ENCODE results near the gene DIRAS1.

Gene DIRAS1

GRCh38 chr19:2720777-2721569 lies at the start of gene DIRAS1:
Gene DIRAS1 (minus strand): TSS chr19:2721372. CDS start chr19:2717806, 3,566 bp downstream.
- no peak for DNase-seq

- no peak for DNase-seq
These were observed 49.2 kb upstream of the DIRAS1 start for GRCh38 chr19:2770055-2771013.

GRCh38 chr19:2769218-2769617 lies 48.0 kb upstream of the DIRAS1 start:
- DNase-seq = no peak

- no peak for DNase-seq
These were observed 47.4 kb upstream of the DIRAS1 start for GRCh38 chr19:2768365-2769132.

DNA sequence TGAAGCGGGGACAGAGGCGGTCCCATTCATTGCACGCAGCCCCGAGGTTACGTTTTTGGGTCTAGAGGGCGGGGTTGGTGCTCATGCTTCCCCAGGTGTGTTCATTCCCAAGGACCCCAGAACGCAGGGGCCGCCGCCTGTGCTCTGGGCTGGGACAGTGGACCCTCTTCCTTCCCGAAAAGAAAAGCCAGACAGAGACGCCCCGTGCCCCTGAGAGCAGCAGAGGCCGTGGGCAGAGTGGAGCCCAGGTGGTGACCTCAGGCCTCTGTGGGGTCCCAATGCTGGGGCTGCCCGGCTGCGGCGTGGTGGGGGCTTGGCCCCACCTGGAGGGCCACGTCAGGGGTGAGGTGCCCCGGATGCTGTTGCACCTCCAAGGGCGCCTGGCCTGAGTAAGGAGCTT lies 46.5 kb upstream of the DIRAS1 start:
- DNase-seq = no peak

DNA sequence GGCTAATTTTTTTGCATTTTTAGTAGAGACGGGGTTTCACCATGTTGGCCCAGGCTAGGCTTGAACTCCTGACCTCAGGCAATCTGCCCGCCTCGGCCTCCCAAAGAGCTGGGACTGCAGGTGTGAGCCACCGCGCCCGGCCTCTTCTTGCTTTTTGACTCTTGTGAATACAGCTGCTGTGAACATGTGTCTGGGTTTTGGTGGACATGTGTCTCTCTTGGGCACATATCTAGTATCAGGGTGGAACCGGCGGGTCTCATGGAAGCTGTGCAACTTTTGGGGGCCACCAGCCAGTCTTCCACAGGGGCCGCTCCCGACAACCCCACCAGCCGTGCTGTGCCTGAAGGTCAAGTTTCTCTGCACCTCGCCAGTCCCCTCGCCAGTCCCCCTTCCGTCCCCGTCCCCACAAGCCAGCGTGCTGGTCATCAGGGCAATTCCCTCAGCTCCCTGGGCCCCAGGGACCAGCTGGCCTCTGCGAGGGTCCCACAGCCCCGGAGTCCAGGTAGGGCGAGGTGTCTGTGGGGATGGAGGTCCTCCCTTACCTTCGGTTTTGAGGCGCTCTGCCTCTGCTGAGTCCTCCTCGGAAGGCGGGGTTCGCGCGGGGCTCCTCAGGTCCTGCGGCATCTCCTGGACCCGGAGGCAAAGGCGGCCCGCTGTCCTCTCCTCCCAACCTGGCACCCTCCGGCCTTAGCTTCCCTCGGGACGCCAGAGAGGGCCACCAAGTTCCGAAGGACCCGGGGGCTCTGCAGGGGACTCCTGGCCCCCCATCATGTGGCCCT lies 45.6 kb upstream of the DIRAS1 start:
- no peak for DNase-seq

GRCh38 chr19:2765376-2765775 lies 44.2 kb upstream of the DIRAS1 start:
- no peak for DNase-seq

GRCh38 chr19:2764945-2765344 lies 43.8 kb upstream of the DIRAS1 start:
- no peak for DNase-seq

DNA sequence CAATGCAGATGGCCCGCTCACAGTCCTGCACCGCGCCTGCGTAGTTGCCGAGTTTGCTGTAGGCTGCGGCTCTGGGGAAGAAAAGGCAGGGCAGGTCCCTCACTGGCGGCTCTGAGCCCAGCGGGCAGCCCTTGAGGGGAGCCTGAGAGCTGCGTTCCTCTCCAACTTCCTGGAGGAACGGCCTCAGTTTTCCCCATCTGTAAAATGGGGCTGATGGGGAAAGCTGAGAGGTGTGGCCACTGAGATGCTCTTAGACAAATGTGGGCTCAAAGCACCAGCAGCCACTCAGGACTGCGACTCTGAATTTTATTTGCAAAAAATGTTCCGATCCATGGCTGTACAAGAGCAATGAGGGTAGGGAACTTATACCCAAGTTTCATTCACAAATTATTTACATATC lies 42.5 kb upstream of the DIRAS1 start:
- no peak for DNase-seq

- no peak for DNase-seq
These were observed 41.8 kb upstream of the DIRAS1 start for GRCh38 chr19:2762783-2763496.

DNA sequence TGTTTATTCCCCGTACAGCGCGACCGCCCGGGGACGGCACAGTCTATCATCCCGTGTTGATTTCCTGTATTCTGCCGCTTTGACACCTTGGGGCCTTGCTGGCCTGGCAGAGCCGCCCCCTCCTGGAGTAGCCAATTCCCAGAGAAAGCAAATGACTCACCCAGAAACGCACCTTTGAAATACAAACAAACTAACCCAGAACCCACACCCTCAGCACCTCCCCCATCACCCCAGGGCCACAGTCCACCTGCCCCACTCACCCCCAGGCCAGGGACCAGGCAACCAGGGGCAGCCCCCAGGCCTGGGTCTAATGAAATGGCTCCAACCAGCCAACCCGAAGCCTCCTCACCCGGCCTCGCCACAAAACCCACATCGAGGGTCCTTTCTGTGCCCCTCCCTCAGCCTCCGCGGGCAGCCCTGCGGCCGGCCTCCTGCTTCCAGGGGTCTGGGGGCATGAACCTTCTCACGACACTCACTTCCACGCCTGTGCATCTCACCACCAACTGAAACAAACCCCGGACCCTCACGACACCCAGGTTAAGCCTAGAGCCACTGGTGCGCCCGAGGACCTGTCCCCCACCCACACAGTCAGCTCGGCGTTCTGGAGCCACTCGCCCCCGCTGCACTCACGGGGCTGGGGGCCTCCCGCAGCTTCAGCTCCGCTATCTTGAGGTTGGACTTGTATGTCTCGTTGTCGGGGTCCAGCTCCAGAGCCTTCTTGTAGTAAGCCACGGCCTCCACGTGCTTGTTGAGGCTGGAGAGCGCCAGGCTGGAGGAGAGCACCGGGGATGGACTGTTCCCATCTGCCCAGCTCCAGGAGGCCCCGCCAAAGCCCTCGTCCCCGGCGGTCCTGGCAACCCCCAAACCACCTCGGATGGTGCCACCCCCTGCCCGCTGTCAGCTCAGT lies 41.0 kb upstream of the DIRAS1 start:
- DNase-seq = no peak

- no peak for DNase-seq
These were observed 40.1 kb upstream of the DIRAS1 start for GRCh38 chr19:2761309-2761677.

- no peak for DNase-seq
These were observed 38.8 kb upstream of the DIRAS1 start for GRCh38 chr19:2759965-2760364.

GRCh38 chr19:2759362-2759761 lies 38.2 kb upstream of the DIRAS1 start:
- no peak for DNase-seq

- DNase-seq = no peak
These were observed 37.6 kb upstream of the DIRAS1 start for GRCh38 chr19:2758601-2759313.

DNA sequence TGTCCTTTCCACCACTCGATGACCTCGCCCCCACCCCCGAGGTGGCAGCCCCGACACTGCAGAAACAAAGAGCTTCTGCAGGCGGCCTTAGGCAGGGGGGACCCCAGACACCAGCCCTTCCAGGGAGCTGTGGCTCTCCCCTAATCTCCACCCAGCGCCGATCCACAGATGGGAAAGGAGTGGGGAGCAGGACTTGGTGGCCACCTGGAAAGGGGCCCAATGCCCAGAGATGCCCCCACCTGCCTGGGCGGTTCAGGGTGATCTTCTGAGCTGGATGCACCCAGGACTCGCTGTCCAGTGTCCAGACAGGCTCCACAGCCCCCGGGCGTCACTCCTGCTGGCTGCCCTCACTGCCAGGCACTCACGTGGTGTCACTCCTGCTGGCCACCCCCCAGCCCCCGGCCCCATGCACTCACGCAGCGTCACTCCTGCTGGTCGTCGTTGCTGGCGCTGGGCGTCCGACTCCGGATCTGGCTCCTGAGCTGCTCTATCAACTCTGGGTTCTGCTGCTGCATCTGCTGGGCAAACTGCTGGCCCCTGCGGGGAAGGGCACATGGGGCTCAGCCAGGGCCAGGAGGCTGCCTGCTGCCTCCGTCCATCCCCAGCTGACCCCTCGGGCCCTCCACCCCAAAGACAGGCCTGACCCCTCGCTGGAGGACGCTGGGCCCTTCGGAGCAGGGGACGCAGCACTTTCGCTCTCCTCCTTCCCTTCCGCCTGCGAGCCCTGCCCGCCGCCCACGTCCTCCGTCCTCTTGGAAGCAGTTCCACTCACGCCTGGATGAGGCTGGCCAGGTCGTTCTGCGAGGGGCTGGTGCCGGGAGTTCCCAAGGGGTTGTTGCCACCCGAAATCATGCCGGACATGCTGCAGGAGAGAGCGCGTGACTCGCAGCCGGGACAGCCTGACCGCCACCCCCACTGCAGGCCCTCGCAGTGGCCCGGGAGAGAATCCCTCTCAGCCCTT lies 36.0 kb upstream of the DIRAS1 start:
- DNase-seq = no peak

DNA sequence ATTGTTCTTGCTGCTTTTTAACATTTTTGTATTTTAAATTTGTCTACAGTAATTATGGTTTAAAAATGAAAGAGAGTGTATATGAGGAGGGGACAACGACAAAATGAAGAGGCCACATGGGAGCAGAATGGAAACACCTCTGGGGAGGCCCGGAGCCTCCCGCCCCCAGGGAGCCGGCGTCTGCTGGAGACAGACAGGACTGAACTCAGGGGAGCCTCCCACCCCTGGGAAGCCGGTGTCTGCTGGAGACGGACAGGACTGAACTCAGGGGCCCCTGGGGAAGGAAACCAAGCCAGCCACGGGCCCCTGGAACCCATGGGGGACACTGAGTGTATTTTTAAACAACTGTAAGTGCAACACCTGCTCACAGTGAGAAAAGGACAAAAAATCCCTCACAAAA lies 35.3 kb upstream of the DIRAS1 start:
- no peak for DNase-seq

DNA sequence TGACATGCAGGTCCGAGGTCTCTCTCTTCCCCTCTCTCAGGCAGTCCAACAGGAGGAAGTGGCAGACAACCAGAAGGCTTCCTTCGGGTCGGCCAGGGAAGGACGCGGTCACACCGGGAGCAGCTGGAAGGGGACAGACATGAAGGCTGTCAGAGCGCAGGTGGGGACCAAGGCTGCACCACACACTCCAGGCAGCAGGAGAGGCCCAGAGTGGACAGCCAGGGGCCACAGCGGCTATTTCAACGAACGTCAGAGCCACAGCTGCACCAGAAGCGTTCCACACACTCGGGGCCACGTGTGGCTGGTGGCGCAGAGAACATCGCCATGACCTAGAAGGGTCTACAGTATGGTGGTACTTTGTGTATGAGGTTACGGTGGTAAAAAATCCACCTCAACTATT lies 34.6 kb upstream of the DIRAS1 start:
- DNase-seq = no peak

DNA sequence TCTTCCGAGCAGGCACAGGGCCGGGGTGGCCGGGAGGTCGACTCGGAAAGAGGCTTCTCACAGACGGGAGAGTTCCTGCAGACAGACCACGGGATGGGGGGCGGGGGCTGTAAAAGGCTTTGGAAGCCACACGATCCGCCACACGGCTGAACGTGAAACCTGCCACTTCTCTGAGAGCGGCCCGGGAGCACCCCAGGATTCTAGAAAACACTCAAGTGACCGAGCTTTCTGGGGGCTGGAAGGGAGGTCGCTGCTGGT lies 34.2 kb upstream of the DIRAS1 start:
- no peak for DNase-seq
